Caco-2 (cell line): ENCODE results near the gene BTRC. TPM values are rescaled to one million over a fixed set of nuclear protein-coding genes. Genes with fewer than 3 reads are reported as not detected.

ENCODE experiments used
- BruUV-seq: library from RNA; stranded (reverse); fragments of 400-500 nt; replicated peaks from 2 replicates; lab custom pipeline; 2021; lab: Mats Ljungman, UMichigan
- CTCF ChIA-PET: fragments of 300-600 bp; sonication (Branson Sonifier 250); formaldehyde crosslinking; loops from one replicate; lab custom pipeline; 2022; ENCODE audit warnings: antibody characterized with exemption; lab: Charles Lee
- POLR2A ChIA-PET: fragments of 300-600 bp; sonication (Branson Sonifier 250); formaldehyde crosslinking; loops from one replicate; lab custom pipeline; 2022; ENCODE audit warnings: antibody characterized with exemption; lab: Charles Lee
- DNase-seq, 2 experiments: peaks; one replicate each; pipeline versions ENCODE4 v3.0.0 to v3.0.0-alpha.2; 2020 to 2022
- H3K27me3 ChIP-seq: replicated peaks from 2 replicates; pipeline ENCODE4 v1.6.0; 2011; ENCODE audit warnings: low read length; ENCODE audit not compliant: control insufficient read depth, insufficient read depth
- H3K36me3 ChIP-seq: 2 replicates; pipeline ENCODE4 v1.5.1; 2011; ENCODE audit warnings: low read length; ENCODE audit not compliant: control insufficient read depth, insufficient read depth
- H3K4me1 ChIP-seq: fragments of 250-450 bp; sonication (Bioruptor Pico); 2 replicates; pipeline ENCODE4 v1.5.1; 2020; ENCODE audit warnings: mild to moderate bottlenecking
- H3K4me3 ChIP-seq: 2 replicates; pipeline ENCODE4 v1.5.1; 2011; ENCODE audit warnings: low read depth, mild to moderate bottlenecking, control low read depth, low read length
- H3K9me3 ChIP-seq: fragments of 250-450 bp; sonication (Bioruptor Pico); 2 replicates; pipeline ENCODE4 v1.5.1; 2020; ENCODE audit warnings: mild to moderate bottlenecking, moderate library complexity
- H3K27ac Mint-ChIP-seq: one replicate; pipeline ENCODE4 v1.8.0; 2022; ENCODE audit warnings: mixed read lengths; ENCODE audit not compliant: unreplicated experiment
- H3K27me3 Mint-ChIP-seq: one replicate; pipeline ENCODE4 v1.8.0; 2022; ENCODE audit warnings: mixed read lengths; ENCODE audit not compliant: insufficient read depth, unreplicated experiment
- H3K36me3 Mint-ChIP-seq: one replicate; pipeline ENCODE4 v1.8.0; 2022; ENCODE audit warnings: mild to moderate bottlenecking, mixed read lengths; ENCODE audit not compliant: insufficient read depth, unreplicated experiment
- H3K4me1 Mint-ChIP-seq: one replicate; pipeline ENCODE4 v1.8.0; 2022; ENCODE audit warnings: low read depth, mixed read lengths; ENCODE audit not compliant: unreplicated experiment
- H3K4me3 Mint-ChIP-seq: one replicate; pipeline ENCODE4 v1.8.0; 2022; ENCODE audit warnings: mild to moderate bottlenecking, moderate library complexity, mixed read lengths; ENCODE audit not compliant: unreplicated experiment
- H3K9me3 Mint-ChIP-seq: one replicate; pipeline ENCODE4 v1.8.0; 2022; ENCODE audit warnings: mixed read lengths; ENCODE audit not compliant: unreplicated experiment
- intact Hi-C: fragments of 100-400 bp; cut with micrococcal nuclease; formaldehyde crosslinking; loops from one replicate; pipeline ENCODE4 v1.10.0; 2022; ENCODE audit not compliant: unreplicated experiment
- total RNA-seq: library from RNA; stranded (reverse); gene quantifications from 2 replicates; pipeline ENCODE4 v1.2.3, GENCODE V29; 2022
- TF ChIP-seq, protein P1 (sequence below), 2 experiments: fragments of 200-600 bp in 1 of 2; IDR thresholded peaks; 1 replicate in 1 of 2; 2 replicates in 1 of 2; pipeline versions ENCODE4 v1.5.1 to v1.8.0; 2011 to 2022; ENCODE audit warnings: antibody characterized with exemption in 1 of 2, control low read depth in 1 of 2, inconsistent platforms in 1 of 2, low read depth in 1 of 2, low read length in 1 of 2, mild to moderate bottlenecking in 1 of 2, moderate library complexity in 1 of 2; ENCODE audit not compliant: insufficient read depth in 1 of 2, severe bottlenecking in 1 of 2, unreplicated experiment in 1 of 2

The BTRC gene
- total RNA-seq, 1 experiment from 2014 or later = 19.6 TPM

DNA sequence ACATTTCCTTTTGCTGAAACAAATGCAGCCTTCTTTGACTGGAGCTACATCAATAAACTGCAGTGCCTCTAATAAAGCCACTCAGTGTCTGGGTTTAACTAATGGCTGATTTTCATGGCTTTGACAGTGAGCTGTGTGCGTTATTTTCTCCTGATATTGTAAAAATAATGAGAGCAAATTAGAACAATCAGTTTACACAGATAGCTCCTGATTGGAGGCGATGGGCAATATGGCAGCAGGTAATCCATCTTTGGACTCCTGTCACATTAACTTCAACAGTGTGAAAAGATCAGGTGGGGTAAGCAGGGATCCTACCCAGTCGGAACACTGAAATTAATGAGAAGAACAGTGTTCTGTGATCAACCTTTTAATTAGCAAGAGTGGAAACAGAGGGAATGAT, 133.4 kb downstream of the BTRC start:
- H3K9me3 Mint-ChIP-seq = no peaks in the 10 kb centered on the region
- no peaks in the 10 kb centered on the region for H3K4me1 Mint-ChIP-seq
- intact Hi-C loops = no loop called here
- TF ChIP-seq, protein P1, sequence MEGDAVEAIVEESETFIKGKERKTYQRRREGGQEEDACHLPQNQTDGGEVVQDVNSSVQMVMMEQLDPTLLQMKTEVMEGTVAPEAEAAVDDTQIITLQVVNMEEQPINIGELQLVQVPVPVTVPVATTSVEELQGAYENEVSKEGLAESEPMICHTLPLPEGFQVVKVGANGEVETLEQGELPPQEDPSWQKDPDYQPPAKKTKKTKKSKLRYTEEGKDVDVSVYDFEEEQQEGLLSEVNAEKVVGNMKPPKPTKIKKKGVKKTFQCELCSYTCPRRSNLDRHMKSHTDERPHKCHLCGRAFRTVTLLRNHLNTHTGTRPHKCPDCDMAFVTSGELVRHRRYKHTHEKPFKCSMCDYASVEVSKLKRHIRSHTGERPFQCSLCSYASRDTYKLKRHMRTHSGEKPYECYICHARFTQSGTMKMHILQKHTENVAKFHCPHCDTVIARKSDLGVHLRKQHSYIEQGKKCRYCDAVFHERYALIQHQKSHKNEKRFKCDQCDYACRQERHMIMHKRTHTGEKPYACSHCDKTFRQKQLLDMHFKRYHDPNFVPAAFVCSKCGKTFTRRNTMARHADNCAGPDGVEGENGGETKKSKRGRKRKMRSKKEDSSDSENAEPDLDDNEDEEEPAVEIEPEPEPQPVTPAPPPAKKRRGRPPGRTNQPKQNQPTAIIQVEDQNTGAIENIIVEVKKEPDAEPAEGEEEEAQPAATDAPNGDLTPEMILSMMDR (IDR thresholded peaks at IDR 0.05; ENCODE audit: insufficient read depth in 1 of 2, low read depth in 1 of 2, low read length in 1 of 2, severe bottlenecking in 1 of 2, unreplicated experiment in 1 of 2) = no peak
- ChIA-PET POLR2A (no interaction called here), CTCF (interaction anchor here (0.5 kb wide), 1 partner anchor 565 kb away, joined by 5 read pairs; no protein-coding TSS in a partner anchor)
- no peaks in the 10 kb centered on the region for H3K27me3 Mint-ChIP-seq
- DNase-seq = no peak
- no peak overlapping the region for H3K4me3 ChIP-seq
- H3K9me3 ChIP-seq = no peaks in the 10 kb centered on the region
- no peaks in the 10 kb centered on the region for H3K4me1 ChIP-seq
- no TSS peak for BruUV-seq
- no peak overlapping the region for H3K4me3 Mint-ChIP-seq
- no peaks in the 10 kb centered on the region for H3K36me3 Mint-ChIP-seq
- no peaks in the 10 kb centered on the region for H3K36me3 ChIP-seq
- no peaks in the 10 kb centered on the region for H3K27me3 ChIP-seq
- no peak overlapping the region for H3K27ac Mint-ChIP-seq

DNA sequence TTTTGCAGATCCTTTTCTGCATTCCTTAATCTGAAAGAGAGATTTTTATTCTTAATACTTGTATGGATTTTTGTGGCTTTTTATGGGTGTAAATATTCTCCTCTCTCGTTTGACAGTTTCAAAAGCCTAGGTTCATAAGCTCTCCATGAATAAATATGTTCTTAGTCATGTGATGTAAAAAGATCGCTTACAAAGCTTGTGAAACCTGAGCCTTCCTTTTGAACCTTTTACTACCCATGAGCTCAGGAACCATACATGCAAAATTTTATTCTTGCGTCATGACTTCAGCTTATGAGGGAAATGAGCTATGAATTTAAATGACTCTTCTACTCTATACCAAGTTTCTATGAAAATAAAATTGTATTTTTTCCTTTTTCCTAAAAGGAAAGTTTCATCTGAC, 135.4 kb downstream of the BTRC start:
- Mint-ChIP-seq H3K27ac (no peak overlapping the region), H3K27me3 (no peaks in the 10 kb centered on the region), H3K4me1 (peaks cover 6% of the 10 kb centered on the region), H3K36me3 (no peaks in the 10 kb centered on the region), H3K4me3 (no peak overlapping the region), H3K9me3 (no peaks in the 10 kb centered on the region)
- intact Hi-C loops = loop anchor here (2.0 kb wide), 1 partner anchor 41 kb away; no protein-coding TSS in a partner anchor
- ChIA-PET CTCF (interaction anchor here (0.5 to 1.9 kb wide), 3 partner anchors 14 to 327 kb away, joined by 3 to 11 read pairs (median 3); no protein-coding TSS in a partner anchor), POLR2A (no interaction called here)
- Histone ChIP-seq H3K9me3 (no peaks in the 10 kb centered on the region), H3K27me3 (no peaks in the 10 kb centered on the region), H3K4me3 (no peak overlapping the region), H3K4me1 (peaks cover 10% of the 10 kb centered on the region; the same call in 1 of the 2 replicates), H3K36me3 (no peaks in the 10 kb centered on the region)
- TF ChIP-seq, protein P1 (IDR thresholded peaks at IDR 0.05; ENCODE audit: insufficient read depth in 1 of 2, low read depth in 1 of 2, low read length in 1 of 2, severe bottlenecking in 1 of 2, unreplicated experiment in 1 of 2) = no peak
- no peak for DNase-seq
- no TSS peak for BruUV-seq

DNA sequence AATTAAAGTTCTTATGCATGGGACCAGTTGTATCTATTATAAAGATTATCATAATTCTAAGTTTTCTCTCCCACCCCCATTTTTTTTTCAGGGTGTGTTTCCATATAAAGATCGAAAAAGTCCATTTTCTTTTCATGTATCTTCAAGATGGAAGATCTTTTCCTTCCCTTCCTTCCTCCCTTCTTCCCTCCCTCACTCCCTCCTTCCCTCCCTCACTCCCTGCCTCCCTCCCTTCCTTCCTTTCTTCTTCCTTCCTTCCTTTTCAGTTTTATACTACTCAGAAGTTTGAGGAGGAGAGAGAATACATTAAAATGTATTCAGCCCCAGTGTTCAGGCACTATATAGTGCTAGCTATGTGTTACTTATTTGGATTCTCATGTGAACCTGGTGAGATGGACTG, 136.1 kb downstream of the BTRC start:
- no peaks in the 10 kb centered on the region for H3K9me3 Mint-ChIP-seq
- DNase-seq = no peak
- TF ChIP-seq, protein P1 (IDR thresholded peaks at IDR 0.05; ENCODE audit: insufficient read depth in 1 of 2, low read depth in 1 of 2, low read length in 1 of 2, severe bottlenecking in 1 of 2, unreplicated experiment in 1 of 2) = no peak
- Histone ChIP-seq H3K9me3 (no peaks in the 10 kb centered on the region), H3K4me1 (peaks cover 10% of the 10 kb centered on the region; the same call in 1 of the 2 replicates), H3K36me3 (no peaks in the 10 kb centered on the region), H3K27me3 (no peaks in the 10 kb centered on the region), H3K4me3 (no peak overlapping the region)
- no peak overlapping the region for H3K4me3 Mint-ChIP-seq
- no peaks in the 10 kb centered on the region for H3K27me3 Mint-ChIP-seq
- CTCF ChIA-PET = interaction anchor here (1.9 kb wide), 1 partner anchor 80 kb away, joined by 11 read pairs; no protein-coding TSS in a partner anchor
- H3K27ac Mint-ChIP-seq = no peak overlapping the region
- no TSS peak for BruUV-seq
- peaks cover 6% of the 10 kb centered on the region for H3K4me1 Mint-ChIP-seq
- intact Hi-C loops = no loop called here
- POLR2A ChIA-PET = no interaction called here
- H3K36me3 Mint-ChIP-seq = no peaks in the 10 kb centered on the region
